IPS DF 4.7 (cell line): ENCODE measurements around the gene COX7A2L.
"Not testable (repeated sequence)": the region's sequence is repeated elsewhere in the genome, so short reads cannot be mapped to it uniquely, and the experiment has no call there.

Experiments
- DNase-seq: peaks from one replicate; pipeline ENCODE4 v3.0.0-alpha.2; 2013; ENCODE audit warnings: low spot score; ENCODE audit errors: extremely low read depth

The COX7A2L gene, protein sequence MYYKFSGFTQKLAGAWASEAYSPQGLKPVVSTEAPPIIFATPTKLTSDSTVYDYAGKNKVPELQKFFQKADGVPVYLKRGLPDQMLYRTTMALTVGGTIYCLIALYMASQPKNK

DNA sequence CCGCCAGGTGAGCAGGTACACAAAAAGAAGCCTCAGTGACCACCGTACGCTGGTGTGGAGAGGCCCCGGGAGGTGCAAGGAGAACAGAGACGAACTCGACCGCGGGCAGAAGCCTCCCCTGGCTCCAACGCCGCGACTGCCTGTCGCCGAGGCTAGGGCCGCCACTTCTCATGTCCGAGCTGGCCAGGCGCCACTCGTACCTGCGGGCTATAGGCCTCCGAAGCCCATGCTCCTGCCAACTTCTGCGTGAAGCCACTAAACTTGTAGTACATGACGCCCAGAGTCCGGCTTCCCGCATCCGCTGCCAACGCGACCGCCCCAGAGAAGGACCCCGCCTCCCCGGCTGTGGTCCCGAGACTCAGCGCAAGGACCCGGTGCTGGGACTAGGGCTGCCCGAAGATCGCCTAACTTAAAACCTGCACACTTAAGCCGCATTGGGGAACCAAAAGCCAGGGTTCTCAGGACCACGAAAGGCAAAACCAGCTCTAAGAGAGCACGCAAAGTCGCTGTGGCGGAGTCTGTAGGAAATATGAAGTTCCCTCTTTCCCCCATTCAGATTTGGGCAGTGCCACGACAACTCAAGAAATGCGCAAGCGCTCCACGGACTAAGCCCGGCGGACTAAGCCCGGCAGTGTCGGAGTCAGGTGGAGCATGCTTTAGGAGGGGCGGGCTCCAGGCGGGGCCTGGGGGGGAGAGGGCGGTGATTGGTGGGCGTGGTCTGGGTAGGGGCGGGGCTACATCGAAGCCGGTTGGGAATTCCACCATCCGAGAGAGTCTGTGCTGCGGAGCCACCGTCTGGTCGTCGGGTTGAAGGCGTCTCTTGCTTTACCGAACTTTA, at the start of gene COX7A2L:
Gene COX7A2L (minus strand): TSS at position 328 of the 838 bp plus-strand sequence. CDS start 56 bp downstream, at position 272.
- DNase-seq, result peak; percentile 76

DNA sequence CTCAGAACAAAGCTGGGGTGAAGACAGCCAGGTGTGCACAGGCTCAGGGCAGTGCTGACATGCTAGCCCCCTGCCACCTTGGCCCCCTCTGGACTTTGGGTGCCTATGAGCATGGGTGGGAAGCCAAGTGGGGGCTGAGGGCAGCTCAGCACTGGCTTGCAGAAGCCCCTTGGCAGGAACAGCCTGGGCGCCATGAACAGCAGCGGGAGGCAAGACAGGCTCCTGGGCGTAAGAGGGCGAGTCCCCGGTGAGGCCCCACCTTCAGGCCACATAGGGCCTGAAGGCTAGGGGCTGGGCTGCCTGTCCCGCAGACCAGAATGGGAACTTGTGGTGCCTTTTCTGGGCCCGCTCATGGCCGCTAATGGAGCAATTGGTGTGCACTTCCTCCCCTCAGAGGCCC, 47.0 kb upstream of the COX7A2L start:
- no peak for DNase-seq

DNA sequence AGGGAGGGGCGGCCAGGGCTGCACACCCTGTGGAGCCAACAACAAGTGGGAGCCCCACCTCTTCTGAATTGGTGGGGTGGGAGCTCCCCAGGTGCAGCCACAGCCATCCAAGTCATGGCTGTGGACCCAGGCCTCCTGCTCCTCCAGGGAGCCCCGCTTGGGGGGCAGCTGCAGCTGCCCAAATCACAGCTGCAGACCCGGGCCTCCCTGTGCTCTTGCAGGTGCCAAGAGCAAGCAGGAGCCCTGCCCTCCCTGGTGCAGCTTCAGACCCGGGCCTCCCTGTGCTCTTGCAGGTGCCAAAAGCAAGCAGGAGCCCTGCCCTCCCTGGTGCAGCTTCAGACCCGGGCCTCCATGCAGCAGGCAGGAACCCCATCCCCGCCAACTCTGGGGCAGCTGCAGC, 46.5 kb upstream of the COX7A2L start:
- DNase-seq, result no peak

- DNase-seq, result no peak
Observed at GRCh38 chr2:42404676-42405075, 43.7 kb upstream of the COX7A2L start.

DNA sequence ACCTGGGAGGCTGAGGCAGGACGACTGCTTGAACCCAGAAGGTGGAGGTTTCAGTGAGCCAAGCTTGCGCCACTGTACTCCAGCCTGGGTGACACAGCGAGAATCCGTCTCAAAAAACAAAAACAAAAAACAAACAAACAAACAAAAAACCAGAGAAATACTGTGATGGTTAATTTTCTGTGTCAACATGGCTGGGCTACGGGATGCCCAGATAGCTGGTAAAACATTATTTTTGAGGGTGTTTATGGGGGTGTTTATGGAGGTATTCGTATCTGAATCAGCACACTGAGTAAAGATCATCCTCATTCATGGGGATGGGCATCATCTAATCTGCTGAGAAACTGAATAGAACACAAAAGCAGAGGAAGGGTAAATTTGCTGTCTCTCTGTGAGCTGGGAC, 40.8 kb upstream of the COX7A2L start:
- no peak for DNase-seq

GRCh38 chr2:42398052-42398451, 37.0 kb upstream of the COX7A2L start:
- not testable (repeated sequence) for DNase-seq

DNA sequence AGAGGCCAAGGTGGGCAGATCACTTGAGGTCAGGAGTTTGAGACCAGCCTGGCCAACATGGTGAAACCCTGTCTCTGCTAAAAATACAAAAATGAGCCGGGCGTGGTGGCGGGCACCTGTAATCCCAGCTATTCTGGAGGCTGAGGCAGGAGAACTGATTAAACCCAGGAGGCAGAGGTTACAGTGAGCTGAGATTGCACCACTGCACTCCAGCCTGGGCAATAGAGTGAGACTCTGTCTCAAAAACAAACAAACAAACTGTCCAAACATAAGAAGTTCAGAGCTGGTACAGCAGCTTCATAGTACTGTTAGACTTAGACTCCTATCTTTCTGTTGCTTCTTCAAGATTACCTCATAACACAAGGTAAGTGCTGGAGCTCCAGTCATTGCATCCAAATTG, 32.3 kb upstream of the COX7A2L start:
- not testable (repeated sequence) for DNase-seq

DNA sequence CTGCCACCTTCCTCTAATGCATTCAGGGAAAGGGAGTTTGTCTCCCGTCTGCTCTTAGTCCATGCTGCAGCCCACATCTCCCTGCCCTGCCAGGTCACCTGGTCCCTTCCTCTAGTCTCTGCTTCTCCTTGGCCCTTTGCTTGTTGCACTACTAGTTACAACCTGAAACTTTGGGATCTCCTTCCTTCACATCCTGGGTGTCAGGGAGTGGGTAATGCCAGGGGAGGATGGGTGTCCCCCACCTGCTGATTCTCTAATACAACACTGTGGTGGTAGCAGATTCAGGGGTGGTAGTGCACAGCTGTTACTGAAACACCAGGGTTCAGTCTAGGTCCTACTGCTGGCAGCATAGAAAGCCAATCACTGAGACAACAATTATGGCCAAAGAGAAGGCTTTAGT, 31.2 kb upstream of the COX7A2L start:
- no peak for DNase-seq

- no peak for DNase-seq
Observed at GRCh38 chr2:42390401-42390969, 29.5 kb upstream of the COX7A2L start.

DNA sequence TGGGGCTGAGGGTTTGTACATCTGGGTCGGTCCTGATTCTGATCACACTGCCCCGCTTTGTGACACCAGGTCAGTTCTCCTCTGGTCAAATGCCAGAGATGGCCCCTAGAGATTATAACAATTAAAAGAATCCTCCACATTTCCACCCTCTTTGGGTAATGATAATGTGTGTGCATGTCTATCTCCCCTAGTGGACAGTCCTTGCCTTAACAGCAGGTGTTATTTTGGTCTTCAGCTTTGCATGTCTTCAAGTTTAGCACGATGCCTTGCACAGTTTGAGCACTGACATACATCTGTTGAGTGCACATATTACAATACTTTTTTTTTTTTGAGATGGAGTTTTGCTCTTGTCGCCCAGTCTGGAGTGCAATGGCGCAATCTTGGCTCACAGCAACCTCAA, 25.7 kb upstream of the COX7A2L start:
- DNase-seq, result no peak

DNA sequence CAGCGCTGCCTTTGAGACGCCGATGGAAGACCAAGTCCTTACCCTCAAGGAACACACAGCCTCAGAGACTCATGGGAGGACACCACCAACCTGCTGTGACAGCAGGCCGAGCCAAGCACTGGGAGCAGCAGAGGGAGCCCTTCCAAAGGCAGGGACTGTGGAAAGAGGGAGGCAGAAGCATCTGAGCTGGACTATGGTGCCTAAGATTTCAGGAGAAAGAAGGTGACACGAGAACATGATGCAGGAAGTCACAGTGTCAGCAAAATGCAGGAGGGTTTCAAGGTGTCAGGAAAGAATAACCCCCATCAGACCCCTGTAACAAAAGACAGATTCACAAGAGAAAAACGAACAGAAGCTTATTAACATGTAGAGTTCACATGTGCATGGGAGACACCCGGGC, 24.2 kb upstream of the COX7A2L start:
- DNase-seq, result no peak

- DNase-seq, result no peak
Observed at GRCh38 chr2:42383855-42384530, 23.0 kb upstream of the COX7A2L start.

DNA sequence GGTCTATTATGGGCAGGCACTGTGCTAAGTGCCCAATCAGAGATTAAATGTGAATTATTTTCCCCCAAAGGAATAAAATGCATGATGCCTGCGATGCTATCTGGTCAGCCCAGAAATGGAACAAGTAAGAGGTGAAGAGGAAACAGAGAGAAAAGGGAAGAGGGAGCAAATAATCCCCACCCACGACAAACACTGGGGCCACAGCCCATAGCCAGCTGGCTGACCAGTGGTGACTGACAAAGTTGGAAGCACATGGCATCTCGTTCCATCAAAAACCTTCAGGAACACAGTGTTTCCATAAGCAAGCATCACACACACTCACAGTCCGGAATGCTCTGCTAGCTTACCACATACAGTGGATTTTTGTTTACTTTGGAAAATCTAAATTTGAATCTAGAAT, 21.1 kb upstream of the COX7A2L start:
- DNase-seq, result no peak

GRCh38 chr2:42380026-42380425, 19.0 kb upstream of the COX7A2L start:
- DNase-seq, result not testable (repeated sequence)

GRCh38 chr2:42378415-42378814, 17.4 kb upstream of the COX7A2L start:
- no peak for DNase-seq

- DNase-seq, result no peak
Observed at GRCh38 chr2:42376758-42377157, 15.7 kb upstream of the COX7A2L start.

GRCh38 chr2:42372474-42373200, 11.6 kb upstream of the COX7A2L start:
- no peak for DNase-seq

GRCh38 chr2:42371611-42372473, 10.8 kb upstream of the COX7A2L start:
- no peak for DNase-seq

- no peak for DNase-seq
Observed at GRCh38 chr2:42369532-42370229, 8.7 kb upstream of the COX7A2L start.
